Skeletal muscle satellite cell (primary cell): ENCODE results near the gene AFF2. TPM values are rescaled to one million over a fixed set of nuclear protein-coding genes. Genes with fewer than 3 reads are reported as not detected.

Experiments
- H3K27me3 ChIP-seq: 2 replicates; pipeline ENCODE4 v1.7.0; 2013; ENCODE audit warnings: low read length; ENCODE audit not compliant: control insufficient read depth, insufficient read depth
- H3K36me3 ChIP-seq: 2 replicates; pipeline ENCODE4 v1.7.0; 2013; ENCODE audit warnings: mild to moderate bottlenecking, control low read depth, low read length; ENCODE audit not compliant: insufficient read depth
- H3K4me1 ChIP-seq: 2 replicates; pipeline ENCODE4 v1.7.0; 2013; ENCODE audit warnings: low read length; ENCODE audit not compliant: control insufficient read depth, insufficient read depth
- H3K4me2 ChIP-seq: 2 replicates; pipeline ENCODE4 v1.7.0; 2013; ENCODE audit warnings: mild to moderate bottlenecking, low read length
- H3K4me3 ChIP-seq: 2 replicates; pipeline ENCODE4 v1.7.0; 2013; ENCODE audit warnings: low read length
- H3K9ac ChIP-seq: 2 replicates; pipeline ENCODE4 v1.7.0; 2013; ENCODE audit warnings: mild to moderate bottlenecking, low read depth, low read length, moderate library complexity
- H3K9me3 ChIP-seq: replicated peaks from 2 replicates; pipeline ENCODE4 v1.7.0; 2013; ENCODE audit warnings: mild to moderate bottlenecking, control low read depth, low read length
- small RNA-seq: library from RNA; depleted of rRNA; stranded (forward); fragments of <200 nt; gene quantifications from one replicate; pipeline ENCODE3, GENCODE V24; 2012

The AFF2 gene

DNA sequence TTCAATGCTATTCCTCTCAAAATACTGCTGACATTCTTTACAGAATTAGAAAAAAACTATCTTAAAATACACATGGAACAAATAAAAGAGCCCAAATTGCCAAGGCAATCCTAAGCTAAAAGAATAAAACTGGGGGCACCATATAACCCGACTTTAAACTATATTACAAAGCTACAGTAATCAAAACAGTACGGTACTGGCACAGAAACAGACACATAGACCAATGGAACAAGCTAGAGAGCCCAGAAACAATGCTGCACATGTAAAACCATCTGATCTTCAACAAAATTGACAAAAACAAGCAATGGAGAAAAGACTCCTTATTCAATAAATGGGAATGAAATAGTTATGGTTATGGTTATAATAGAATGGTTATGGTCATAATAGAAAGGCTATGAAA lies 522.1 kb downstream of the AFF2 start:
- no peaks in the 10 kb centered on the region for H3K27me3 ChIP-seq
- H3K4me2 ChIP-seq: no peak overlapping the region
- no peak overlapping the region for H3K9ac ChIP-seq

DNA sequence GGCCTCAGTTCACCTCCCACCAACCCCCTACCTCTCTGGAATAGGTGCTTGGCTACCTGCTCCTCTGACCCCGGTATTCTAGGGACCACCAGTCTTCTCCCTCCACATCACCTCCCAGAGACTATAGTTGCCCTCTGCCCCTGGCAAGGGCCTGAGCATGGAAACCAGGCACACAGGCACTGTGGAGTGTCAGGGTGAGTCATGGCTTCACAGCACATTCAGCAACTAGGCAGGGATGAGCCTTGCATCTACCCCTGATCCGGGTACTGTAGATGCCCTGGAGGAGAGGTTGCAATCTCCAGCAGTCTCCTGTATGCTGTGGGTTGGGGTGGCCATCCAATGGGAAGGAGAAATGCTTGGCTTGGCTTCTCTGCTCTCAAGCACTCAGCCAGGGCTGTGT lies 532.0 kb downstream of the AFF2 start:
- Histone ChIP-seq H3K36me3 (no peaks in the 10 kb centered on the region), H3K27me3 (no peaks in the 10 kb centered on the region), H3K9ac (no peak overlapping the region), H3K4me1 (no peaks in the 10 kb centered on the region), H3K4me2 (no peak overlapping the region), H3K4me3 (no peak overlapping the region), H3K9me3 (peaks cover 3% of the 10 kb centered on the region)

More for the DNA sequence above, 522.1 kb downstream of the AFF2 start:
- no peaks in the 10 kb centered on the region for H3K4me1 ChIP-seq
- H3K9me3 ChIP-seq: peaks cover 3% of the 10 kb centered on the region
- H3K4me3 ChIP-seq: no peak overlapping the region
- H3K36me3 ChIP-seq: no peaks in the 10 kb centered on the region

- H3K4me3 ChIP-seq: no peak overlapping the region
- no peak overlapping the region for H3K4me2 ChIP-seq
- peaks cover 3% of the 10 kb centered on the region for H3K9me3 ChIP-seq
- H3K27me3 ChIP-seq: no peaks in the 10 kb centered on the region
- H3K4me1 ChIP-seq: no peaks in the 10 kb centered on the region
- no peak overlapping the region for H3K9ac ChIP-seq
- no peaks in the 10 kb centered on the region for H3K36me3 ChIP-seq
Observed at GRCh38 chrX:149036086-149036485, 535.7 kb downstream of the AFF2 start.

- no peaks in the 10 kb centered on the region for H3K27me3 ChIP-seq
- no peaks in the 10 kb centered on the region for H3K36me3 ChIP-seq
- H3K4me3 ChIP-seq: no peak overlapping the region
- H3K4me1 ChIP-seq: no peaks in the 10 kb centered on the region
- H3K9me3 ChIP-seq: peaks cover 3% of the 10 kb centered on the region
- no peak overlapping the region for H3K9ac ChIP-seq
- H3K4me2 ChIP-seq: no peak overlapping the region
Observed at GRCh38 chrX:149037281-149037870, 537.0 kb downstream of the AFF2 start.

DNA sequence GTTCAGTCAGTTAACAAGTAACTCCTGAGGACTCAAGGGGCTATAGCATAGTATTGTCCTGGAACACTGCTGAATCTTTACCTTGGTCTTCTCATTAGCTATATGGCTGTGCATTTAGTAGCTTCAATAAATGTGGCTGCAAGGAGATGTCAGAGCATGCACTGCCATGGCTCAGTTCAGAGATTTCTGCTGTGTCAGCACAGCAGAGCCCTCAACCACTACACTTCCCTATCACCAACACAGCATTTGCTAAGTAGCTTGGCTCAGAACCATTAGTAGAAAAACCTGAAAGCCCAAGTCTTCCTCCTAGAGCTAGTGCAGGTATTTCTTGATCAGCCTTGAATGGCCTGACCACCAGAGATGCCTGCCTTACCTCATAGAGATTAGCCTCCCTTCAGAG lies 538.6 kb downstream of the AFF2 start:
- Histone ChIP-seq H3K9ac (no peak overlapping the region), H3K4me2 (no peak overlapping the region), H3K27me3 (no peaks in the 10 kb centered on the region), H3K4me3 (no peak overlapping the region), H3K9me3 (no peaks in the 10 kb centered on the region), H3K36me3 (no peaks in the 10 kb centered on the region), H3K4me1 (no peaks in the 10 kb centered on the region)

- Histone ChIP-seq H3K9ac (no peak overlapping the region), H3K36me3 (no peaks in the 10 kb centered on the region), H3K4me1 (no peaks in the 10 kb centered on the region), H3K4me3 (no peak overlapping the region), H3K27me3 (no peaks in the 10 kb centered on the region), H3K4me2 (no peak overlapping the region), H3K9me3 (no peaks in the 10 kb centered on the region)
Observed at GRCh38 chrX:149040873-149041535, 540.6 kb downstream of the AFF2 start.

- H3K36me3 ChIP-seq: no peaks in the 10 kb centered on the region
- H3K4me1 ChIP-seq: no peaks in the 10 kb centered on the region
- no peak overlapping the region for H3K4me3 ChIP-seq
- no peak overlapping the region for H3K4me2 ChIP-seq
- H3K9ac ChIP-seq: no peak overlapping the region
- H3K27me3 ChIP-seq: no peaks in the 10 kb centered on the region
- H3K9me3 ChIP-seq: no peaks in the 10 kb centered on the region
Observed at GRCh38 chrX:149043401-149043800, 543.0 kb downstream of the AFF2 start.

GRCh38 chrX:149044471-149044870 lies 544.1 kb downstream of the AFF2 start:
- no peak overlapping the region for H3K4me2 ChIP-seq
- no peaks in the 10 kb centered on the region for H3K36me3 ChIP-seq
- no peaks in the 10 kb centered on the region for H3K4me1 ChIP-seq
- no peak overlapping the region for H3K4me3 ChIP-seq
- H3K9me3 ChIP-seq: no peaks in the 10 kb centered on the region
- no peak overlapping the region for H3K9ac ChIP-seq
- no peaks in the 10 kb centered on the region for H3K27me3 ChIP-seq

GRCh38 chrX:149045645-149046210 lies 545.3 kb downstream of the AFF2 start:
- no peaks in the 10 kb centered on the region for H3K9me3 ChIP-seq
- H3K9ac ChIP-seq: no peak overlapping the region
- H3K4me3 ChIP-seq: no peak overlapping the region
- H3K27me3 ChIP-seq: no peaks in the 10 kb centered on the region
- H3K36me3 ChIP-seq: no peaks in the 10 kb centered on the region
- H3K4me2 ChIP-seq: no peak overlapping the region
- H3K4me1 ChIP-seq: no peaks in the 10 kb centered on the region

Small RNAs within 50 kb of the gene (small RNA-seq; reads per million reads assigned to genes)
- gene RN7SKP267: not detected
